ENCODE measurements around the gene KIAA1549. TPM values are rescaled to one million over a fixed set of nuclear protein-coding genes. Genes with fewer than 3 reads are reported as not detected.

The KIAA1549 gene
- total RNA-seq, 1 donor from 2014 or later = 3.4 TPM

GRCh38 chr7:138853448-138853847 lies 127.7 kb downstream of the KIAA1549 start:
- no peak for DNase-seq (ENCODE audit: low spot score)

- DNase-seq (ENCODE audit: low spot score) = no peak
Observed at GRCh38 chr7:138852469-138852868, 128.7 kb downstream of the KIAA1549 start.

- no peak for DNase-seq (ENCODE audit: low spot score)
Observed at GRCh38 chr7:138849701-138850100, 131.5 kb downstream of the KIAA1549 start.

GRCh38 chr7:138848056-138848980 lies 132.9 kb downstream of the KIAA1549 start:
- DNase-seq (ENCODE audit: low spot score) = no peak

GRCh38 chr7:138845711-138846110 lies 135.5 kb downstream of the KIAA1549 start:
- no peak for DNase-seq (ENCODE audit: low spot score)

- DNase-seq (ENCODE audit: low spot score) = no peak
Observed at GRCh38 chr7:138843632-138844580, 137.3 kb downstream of the KIAA1549 start.

GRCh38 chr7:138842111-138842510 lies 139.1 kb downstream of the KIAA1549 start:
- peak; percentile 85 for DNase-seq (ENCODE audit: low spot score)

- DNase-seq (ENCODE audit: low spot score) = no peak
Observed at GRCh38 chr7:138838166-138838565, 143.0 kb downstream of the KIAA1549 start.

GRCh38 chr7:138837627-138838026 lies 143.6 kb downstream of the KIAA1549 start:
- no peak for DNase-seq (ENCODE audit: low spot score)

GRCh38 chr7:138835087-138835486 lies 146.1 kb downstream of the KIAA1549 start:
- DNase-seq (ENCODE audit: low spot score) = no peak

- no peak for DNase-seq (ENCODE audit: low spot score)
Observed at GRCh38 chr7:138834583-138834982, 146.6 kb downstream of the KIAA1549 start.

GRCh38 chr7:138833596-138833995 lies 147.6 kb downstream of the KIAA1549 start:
- no peak for DNase-seq (ENCODE audit: low spot score)

GRCh38 chr7:138832966-138833365 lies 148.2 kb downstream of the KIAA1549 start:
- no peak for DNase-seq (ENCODE audit: low spot score)

GRCh38 chr7:138829335-138829734 lies 151.9 kb downstream of the KIAA1549 start:
- DNase-seq (ENCODE audit: low spot score) = no peak

GRCh38 chr7:138828302-138828701 lies 152.9 kb downstream of the KIAA1549 start:
- DNase-seq (ENCODE audit: low spot score) = no peak

- DNase-seq (ENCODE audit: low spot score) = no peak
Observed at GRCh38 chr7:138825049-138825721, 156.0 kb downstream of the KIAA1549 start.

GRCh38 chr7:138822867-138823535 lies 158.2 kb downstream of the KIAA1549 start:
- DNase-seq (ENCODE audit: low spot score) = no peak

- no peak for DNase-seq (ENCODE audit: low spot score)
Observed at GRCh38 chr7:138821912-138822311, 159.3 kb downstream of the KIAA1549 start.

- no peak for DNase-seq (ENCODE audit: low spot score)
Observed at GRCh38 chr7:138819625-138820024, 161.6 kb downstream of the KIAA1549 start.

GRCh38 chr7:138816650-138817049 lies 164.5 kb downstream of the KIAA1549 start:
- DNase-seq (ENCODE audit: low spot score) = no peak

GRCh38 chr7:138814816-138815332 lies 166.3 kb downstream of the KIAA1549 start:
- DNase-seq (ENCODE audit: low spot score) = peak; percentile 48

Measured in umbilical cord (tissue), 2 donors.